ENCODE results near the gene PSMB7. TPM values are rescaled to one million over a fixed set of nuclear protein-coding genes. Genes with fewer than 3 reads are reported as not detected.

Gene PSMB7
- polyA plus RNA-seq, 3 donors from 2014 or later = 167 to 256 (median 186) TPM

DNA sequence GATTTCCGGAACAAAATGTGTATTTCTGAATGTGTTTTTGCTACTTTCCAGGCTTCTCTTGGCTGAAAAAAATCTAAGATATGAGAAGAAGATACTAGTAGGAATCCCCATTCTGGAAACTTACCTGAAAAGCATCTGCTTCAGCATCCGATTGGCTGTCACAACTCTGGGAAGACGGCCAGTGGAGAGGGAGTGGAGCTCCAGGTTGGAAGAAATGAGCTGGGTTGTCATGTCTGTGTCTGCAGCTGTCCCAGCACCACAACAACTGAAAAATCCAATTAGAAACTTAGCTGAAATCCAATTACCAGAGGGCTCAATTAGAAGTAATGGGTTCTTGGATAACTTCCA, 3.0 kb downstream of the PSMB7 start:
- Mint-ChIP-seq H3K27me3 (ENCODE audit: low read depth in 3 of 3) (peaks cover 0 to 3% (median 2%) of the 10 kb centered on the region in 3 donors), H3K27ac (no peak overlapping the region), H3K9me3 (peaks cover 0 to 2% (median 0%) of the 10 kb centered on the region in 6 donors), H3K36me3 (peaks cover 10 to 48% (median 24%) of the 10 kb centered on the region in 3 donors), H3K4me1 (peaks cover 29 to 74% of the 10 kb centered on the region in 2 donors), H3K4me3 (no peak overlapping the region)
- DNase-seq = no peak

DNA sequence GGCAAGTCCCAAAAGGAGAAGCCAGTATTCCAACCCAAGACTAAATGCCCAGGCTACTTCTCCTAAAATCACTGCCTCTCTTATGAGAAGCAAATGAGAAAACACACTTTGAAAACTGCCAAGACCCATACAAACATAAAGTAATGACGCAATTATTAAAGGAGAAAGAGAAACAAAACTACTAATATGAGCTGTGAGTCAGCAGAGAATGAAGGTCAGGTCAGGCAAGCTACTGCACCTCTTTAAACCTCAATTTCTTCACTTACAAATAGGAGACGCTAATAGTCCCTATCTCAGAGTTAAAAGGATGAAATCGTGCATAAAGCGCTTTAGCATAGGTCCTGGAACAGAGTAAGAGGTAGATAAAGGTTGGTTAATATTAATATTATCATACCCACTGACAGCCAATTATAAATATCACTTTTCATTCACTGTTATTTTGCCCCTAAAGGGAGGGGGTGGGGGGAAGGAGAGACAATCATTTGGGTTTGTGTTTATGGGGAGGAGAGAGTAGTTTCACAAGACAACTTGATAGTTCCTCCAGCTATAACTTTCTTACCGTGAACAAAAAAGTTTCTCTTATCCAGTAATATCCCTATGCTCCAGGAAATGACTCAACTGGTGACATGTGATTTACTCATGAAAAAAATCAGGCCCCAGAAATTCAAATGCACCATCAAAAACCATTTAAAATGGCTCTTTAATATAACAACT, 3.6 kb downstream of the PSMB7 start:
- H3K4me1 Mint-ChIP-seq = peaks cover 29 to 79% of the 10 kb centered on the region in 2 donors

DNA sequence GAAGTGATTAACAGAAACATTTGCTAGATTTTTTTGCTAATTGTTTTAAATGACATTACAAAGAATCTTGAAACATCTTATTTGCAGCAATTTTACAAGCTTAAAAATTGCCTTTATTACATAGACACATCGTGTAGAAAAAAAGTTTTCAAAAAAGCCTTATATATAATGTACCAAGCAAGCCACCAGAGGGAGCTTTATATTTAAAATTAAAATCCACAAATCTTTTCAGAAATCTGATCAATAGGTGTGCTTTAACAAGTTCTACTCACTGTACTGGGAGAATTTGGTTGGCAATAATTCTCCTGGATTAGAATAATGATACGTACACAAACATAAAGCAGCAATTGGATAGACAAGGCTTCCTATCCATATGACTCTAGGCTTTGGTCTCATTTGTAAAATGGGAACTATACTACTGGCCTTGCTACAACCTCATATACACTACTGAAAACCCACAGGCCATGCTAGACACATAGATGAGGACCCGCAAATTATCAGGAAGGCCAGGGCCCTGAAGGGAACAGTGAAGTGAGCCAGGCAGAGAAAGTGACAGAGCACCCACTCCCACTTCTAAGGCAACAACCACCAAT, 4.8 kb downstream of the PSMB7 start:
- peaks cover 13 to 51% (median 29%) of the 10 kb centered on the region in 3 donors for H3K36me3 Mint-ChIP-seq
- no peak overlapping the region for H3K27ac Mint-ChIP-seq
- H3K4me3 Mint-ChIP-seq = no peak overlapping the region

More for the DNA sequence above, 3.6 kb downstream of the PSMB7 start:
- Mint-ChIP-seq H3K36me3 (peaks cover 10 to 48% (median 25%) of the 10 kb centered on the region in 3 donors), H3K4me3 (no peak overlapping the region), H3K27ac (no peak overlapping the region), H3K27me3 (ENCODE audit: low read depth in 3 of 3) (peaks cover 0 to 3% (median 2%) of the 10 kb centered on the region in 3 donors), H3K9me3 (peaks cover 0 to 2% (median 0%) of the 10 kb centered on the region in 6 donors)
- DNase-seq = no peak

DNA sequence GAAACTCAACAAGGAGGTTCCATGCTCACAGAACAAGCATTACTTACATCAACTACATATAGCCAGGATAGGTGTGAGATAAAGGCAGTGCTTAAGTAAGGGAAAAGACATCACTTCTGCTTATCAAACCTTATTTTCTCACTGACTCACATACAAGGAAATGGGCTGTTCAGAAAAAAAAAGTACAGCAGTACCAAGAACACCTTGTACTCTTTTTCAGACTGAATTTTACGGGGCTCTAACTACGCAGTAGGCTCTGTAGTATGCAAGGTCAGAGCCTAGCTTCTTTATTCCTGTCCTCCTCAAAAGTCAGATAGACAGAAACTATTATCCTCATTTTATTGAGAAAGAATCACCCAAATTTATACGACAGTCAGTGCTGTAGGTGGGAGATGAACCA, 5.8 kb downstream of the PSMB7 start:
- Mint-ChIP-seq H3K4me1 (peaks cover 16 to 72% of the 10 kb centered on the region in 2 donors), H3K36me3 (peaks cover 13 to 56% (median 29%) of the 10 kb centered on the region in 3 donors)

More for the DNA sequence above, 4.8 kb downstream of the PSMB7 start:
- Mint-ChIP-seq H3K4me1 (peaks cover 26 to 82% of the 10 kb centered on the region in 2 donors), H3K9me3 (peaks cover 0 to 2% (median 0%) of the 10 kb centered on the region in 6 donors), H3K27me3 (ENCODE audit: low read depth in 3 of 3) (peaks cover 0 to 2% (median 1%) of the 10 kb centered on the region in 3 donors)
- no peak for DNase-seq

DNA sequence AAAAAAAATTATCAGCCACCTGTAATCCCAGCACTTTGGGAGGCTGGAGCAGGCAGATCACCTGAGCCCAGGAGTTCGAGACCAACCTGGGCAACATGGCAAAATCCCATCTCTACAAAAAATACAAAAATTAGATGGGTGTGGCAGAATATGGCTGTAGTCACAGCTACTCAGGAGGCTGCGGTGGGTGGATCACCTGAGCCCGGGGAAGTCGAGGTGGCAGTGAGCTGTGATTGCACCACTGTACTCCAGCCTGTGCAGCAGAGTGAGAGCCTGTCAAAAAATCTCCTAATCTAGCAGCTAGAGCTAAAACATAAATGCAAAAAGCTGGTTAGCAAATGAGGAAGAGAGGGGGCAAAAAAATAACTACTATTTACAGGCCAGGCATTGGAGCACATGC, 12.0 kb downstream of the PSMB7 start:
- Mint-ChIP-seq H3K27ac (no peak overlapping the region), H3K4me1 (peaks cover 12 to 47% of the 10 kb centered on the region in 2 donors), H3K4me3 (no peak overlapping the region), H3K36me3 (peaks cover 14 to 36% (median 16%) of the 10 kb centered on the region in 3 donors), H3K9me3 (no peaks in the 10 kb centered on the region), H3K27me3 (ENCODE audit: low read depth in 3 of 3) (peaks cover 0 to 2% (median 2%) of the 10 kb centered on the region in 3 donors)
- no peak for DNase-seq

More for the DNA sequence above, 5.8 kb downstream of the PSMB7 start:
- H3K27me3 Mint-ChIP-seq (ENCODE audit: low read depth in 3 of 3) = peaks cover 0 to 2% (median 0%) of the 10 kb centered on the region in 3 donors
- peaks cover 0 to 2% (median 0%) of the 10 kb centered on the region in 6 donors for H3K9me3 Mint-ChIP-seq
- DNase-seq = no peak
- H3K27ac Mint-ChIP-seq = no peak overlapping the region
- no peak overlapping the region for H3K4me3 Mint-ChIP-seq

DNA sequence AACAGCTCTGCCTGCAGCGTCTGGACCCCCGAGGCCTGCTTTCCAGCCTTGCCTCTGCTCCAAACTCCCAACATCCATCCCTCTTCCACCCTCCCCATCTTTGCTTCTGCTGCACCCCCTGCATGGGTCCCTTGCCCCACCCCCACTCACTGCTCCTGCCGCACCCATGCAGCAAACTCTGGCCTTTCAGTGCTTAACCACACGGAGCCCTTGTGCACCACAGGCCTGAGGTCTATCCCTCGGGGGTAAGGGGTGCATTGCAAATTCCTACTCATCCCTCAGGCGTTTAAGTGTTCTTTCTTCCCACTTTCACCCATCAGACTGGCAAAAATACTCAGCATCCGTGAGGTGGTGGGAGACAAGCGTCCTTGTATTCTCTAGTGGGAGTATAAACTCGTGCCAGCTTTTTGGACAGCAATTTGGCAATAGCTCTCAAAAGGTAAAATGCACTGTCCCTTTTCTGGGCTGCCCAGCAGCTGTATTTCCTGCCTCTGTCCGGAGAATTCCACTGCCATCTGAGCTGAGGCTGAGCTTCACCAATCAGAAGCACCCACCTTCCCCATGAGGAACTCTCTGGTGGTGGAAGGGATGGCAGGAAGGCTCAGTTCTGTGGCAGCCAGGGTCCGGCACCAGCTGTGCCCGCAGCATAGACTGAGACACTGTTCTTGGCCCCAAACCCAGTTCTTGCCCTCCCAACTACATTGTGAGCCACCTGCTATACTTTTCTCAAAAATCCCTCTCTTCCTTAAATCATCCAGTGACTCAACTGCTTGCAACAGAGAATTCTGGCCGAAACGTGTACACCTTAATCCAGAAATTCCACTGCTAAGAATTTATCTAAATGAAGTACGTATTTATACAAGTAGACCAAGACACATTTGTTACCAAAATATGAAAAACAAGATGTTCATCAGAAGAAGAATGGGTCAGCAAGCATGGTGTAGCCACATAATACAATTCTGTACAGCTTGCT, 15.0 kb downstream of the PSMB7 start:
- peaks cover 6 to 31% (median 7%) of the 10 kb centered on the region in 3 donors for H3K36me3 Mint-ChIP-seq
- DNase-seq = no peak
- peaks cover 0 to 2% (median 0%) of the 10 kb centered on the region in 3 donors for H3K27me3 Mint-ChIP-seq (ENCODE audit: low read depth in 3 of 3)
- no peak overlapping the region for H3K4me3 Mint-ChIP-seq
- H3K9me3 Mint-ChIP-seq = no peaks in the 10 kb centered on the region
- H3K4me1 Mint-ChIP-seq = peaks cover 12 to 39% of the 10 kb centered on the region in 2 donors
- peak overlapping the region in 1 of 6 donors; percentile 24 for H3K27ac Mint-ChIP-seq

DNA sequence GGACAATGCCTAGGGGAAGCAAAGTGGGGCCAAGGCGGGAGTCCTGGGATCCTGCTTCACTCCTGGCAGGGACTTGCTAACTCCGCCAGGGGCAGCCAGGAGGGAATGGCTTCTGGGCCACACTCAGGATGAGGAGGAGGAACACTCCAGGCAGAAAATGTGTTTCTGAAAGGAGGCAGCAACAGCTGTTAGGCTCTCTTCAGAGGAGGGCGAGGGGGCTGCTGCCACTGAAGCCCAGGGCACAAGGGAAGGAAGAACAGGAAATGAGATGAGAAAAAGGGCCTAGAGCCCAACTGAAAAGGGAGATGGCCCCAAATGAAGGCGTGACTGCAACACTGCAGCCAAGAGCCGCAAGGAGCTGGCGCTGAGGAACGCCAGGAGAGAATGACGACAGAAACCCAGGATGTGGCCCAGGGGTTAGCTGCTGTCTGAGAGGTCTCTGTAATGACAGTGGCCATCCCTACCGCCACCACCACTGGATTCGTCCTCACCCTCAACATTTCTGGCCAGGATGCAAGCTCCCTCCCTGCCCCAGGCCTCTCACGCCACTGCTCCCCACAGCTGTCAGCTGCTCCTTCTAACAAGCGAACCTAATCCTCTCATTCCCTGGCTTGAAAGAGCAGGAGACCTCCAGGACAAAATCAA, 15.8 kb downstream of the PSMB7 start:
- H3K27me3 Mint-ChIP-seq (ENCODE audit: low read depth in 3 of 3) = peaks cover 0 to 2% (median 0%) of the 10 kb centered on the region in 3 donors
- H3K4me3 Mint-ChIP-seq = peak overlapping the region in 1 of 5 donors; percentile 13
- H3K9me3 Mint-ChIP-seq = no peaks in the 10 kb centered on the region
- H3K36me3 Mint-ChIP-seq = peaks cover 6 to 27% (median 7%) of the 10 kb centered on the region in 3 donors
- DNase-seq = no peak
- H3K27ac Mint-ChIP-seq = no peak overlapping the region
- peaks cover 19 to 48% of the 10 kb centered on the region in 2 donors for H3K4me1 Mint-ChIP-seq

DNA sequence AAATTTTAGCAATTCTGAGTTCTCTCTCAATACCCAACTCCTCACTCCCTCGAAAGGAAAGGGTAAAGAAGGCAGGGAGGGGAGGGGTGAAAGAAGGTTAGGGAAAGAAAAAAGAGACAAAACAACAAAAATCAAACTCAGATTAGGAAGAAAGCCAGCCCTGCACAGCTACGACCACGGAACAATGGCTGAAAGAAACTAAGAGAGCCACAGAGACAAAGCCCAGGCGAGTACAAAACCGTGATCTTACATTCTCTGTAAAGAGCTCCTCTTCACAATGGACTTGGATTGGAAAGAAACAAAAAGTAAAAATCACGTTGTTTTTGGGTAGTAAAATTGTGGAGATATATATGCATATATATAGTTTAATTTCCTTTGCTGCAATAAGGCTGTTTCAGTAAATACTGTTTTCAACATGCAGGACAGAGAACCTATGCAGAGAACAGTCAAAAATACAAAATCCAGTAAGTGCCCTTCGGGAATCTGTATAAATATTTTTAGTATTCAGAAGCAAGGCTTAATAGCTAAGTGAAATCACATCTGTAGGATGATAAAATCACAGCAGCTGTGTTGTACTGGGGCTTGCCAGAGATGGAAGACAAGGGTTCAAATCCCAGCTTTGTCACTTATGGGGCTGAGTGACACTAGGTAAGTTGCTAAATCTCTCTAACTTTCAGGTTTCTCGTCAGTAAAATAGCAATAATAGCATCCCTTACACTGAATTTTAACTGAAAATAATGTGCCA, 16.9 kb downstream of the PSMB7 start:
- Mint-ChIP-seq H3K4me1 (peaks cover 24 to 58% of the 10 kb centered on the region in 2 donors), H3K4me3 (no peak overlapping the region), H3K27ac (no peak overlapping the region), H3K27me3 (ENCODE audit: low read depth in 3 of 3) (peaks cover 0 to 2% (median 0%) of the 10 kb centered on the region in 3 donors), H3K36me3 (peaks cover 0 to 20% (median 7%) of the 10 kb centered on the region in 3 donors), H3K9me3 (no peaks in the 10 kb centered on the region)
- DNase-seq = no peak

DNA sequence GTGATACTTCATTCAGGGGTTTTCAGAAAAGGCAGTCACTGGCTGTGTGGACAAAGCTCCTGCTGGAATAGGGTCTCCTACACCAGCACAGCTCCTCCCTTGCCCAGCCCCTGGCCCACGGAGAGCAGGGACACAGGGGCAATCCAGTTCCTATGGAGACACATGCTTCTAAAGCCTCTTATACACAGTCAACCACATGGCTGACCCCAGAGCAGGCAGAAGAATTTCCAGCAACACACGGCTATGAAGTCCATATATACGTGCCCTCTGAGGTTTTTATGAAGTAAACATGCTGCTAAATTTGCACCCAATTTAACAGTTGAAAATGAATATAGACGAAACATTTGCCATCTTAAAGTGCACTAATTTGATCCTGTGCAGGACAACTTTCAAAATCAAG, 19.4 kb downstream of the PSMB7 start:
- no peak for DNase-seq
- Mint-ChIP-seq H3K36me3 (peaks cover 0 to 8% (median 0%) of the 10 kb centered on the region in 3 donors), H3K4me3 (no peak overlapping the region), H3K27ac (no peak overlapping the region), H3K4me1 (peaks cover 23 to 62% of the 10 kb centered on the region in 2 donors), H3K27me3 (ENCODE audit: low read depth in 3 of 3) (peaks cover 0 to 2% (median 0%) of the 10 kb centered on the region in 3 donors), H3K9me3 (no peaks in the 10 kb centered on the region)

DNA sequence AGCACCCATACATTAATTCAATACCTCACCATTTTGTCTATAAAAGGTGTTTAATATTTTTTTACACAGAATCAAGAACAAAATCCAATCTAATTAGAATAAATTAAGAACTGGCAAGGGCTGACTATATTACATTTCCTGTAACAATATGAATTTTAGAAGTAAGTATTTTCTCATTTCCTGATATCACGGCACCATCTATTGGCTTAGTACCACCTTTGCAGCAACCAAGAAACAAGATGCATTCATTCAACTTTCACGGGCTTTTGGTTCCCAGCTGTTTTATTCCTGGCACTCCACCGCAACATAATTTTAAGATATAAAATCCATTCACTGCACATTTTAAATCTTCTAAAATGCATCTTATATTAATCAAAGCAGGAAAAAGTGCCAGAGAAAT, 20.6 kb downstream of the PSMB7 start:
- H3K27me3 Mint-ChIP-seq (ENCODE audit: low read depth in 3 of 3) = no peaks in the 10 kb centered on the region
- H3K27ac Mint-ChIP-seq = peak overlapping the region in 2 of 6 donors; percentile 10 to 55
- H3K36me3 Mint-ChIP-seq = peaks cover 0 to 3% (median 0%) of the 10 kb centered on the region in 3 donors
- H3K4me1 Mint-ChIP-seq = peaks cover 22 to 69% of the 10 kb centered on the region in 2 donors
- no peak for DNase-seq
- H3K4me3 Mint-ChIP-seq = no peak overlapping the region
- H3K9me3 Mint-ChIP-seq = no peaks in the 10 kb centered on the region

DNA sequence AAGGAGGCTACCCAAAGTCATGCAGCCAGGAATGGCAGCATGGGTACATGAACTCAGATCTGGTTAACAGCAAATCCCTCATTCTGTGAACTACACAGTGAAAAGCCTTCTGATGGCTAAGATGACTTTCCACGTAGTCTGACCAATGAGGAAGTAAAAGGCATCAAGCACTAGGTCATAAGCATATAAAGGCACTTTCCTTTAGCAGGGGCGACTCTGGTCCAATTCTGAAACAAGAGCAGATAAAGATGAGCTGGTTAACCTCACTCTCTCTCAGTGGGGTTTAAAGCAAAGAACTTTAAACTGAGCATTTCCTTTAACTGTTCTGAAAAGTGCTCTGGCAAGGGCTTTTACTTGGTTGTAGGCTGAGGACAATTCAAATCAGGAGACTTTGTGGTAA, 21.1 kb downstream of the PSMB7 start:
- Mint-ChIP-seq H3K4me3 (no peak overlapping the region), H3K4me1 (peaks cover 24 to 70% of the 10 kb centered on the region in 2 donors), H3K36me3 (peaks cover 0 to 3% (median 0%) of the 10 kb centered on the region in 3 donors), H3K27me3 (ENCODE audit: low read depth in 3 of 3) (no peaks in the 10 kb centered on the region), H3K9me3 (no peaks in the 10 kb centered on the region), H3K27ac (peak overlapping the region in 3 of 6 donors; percentile 10 to 55 (median 30))
- DNase-seq = no peak

DNA sequence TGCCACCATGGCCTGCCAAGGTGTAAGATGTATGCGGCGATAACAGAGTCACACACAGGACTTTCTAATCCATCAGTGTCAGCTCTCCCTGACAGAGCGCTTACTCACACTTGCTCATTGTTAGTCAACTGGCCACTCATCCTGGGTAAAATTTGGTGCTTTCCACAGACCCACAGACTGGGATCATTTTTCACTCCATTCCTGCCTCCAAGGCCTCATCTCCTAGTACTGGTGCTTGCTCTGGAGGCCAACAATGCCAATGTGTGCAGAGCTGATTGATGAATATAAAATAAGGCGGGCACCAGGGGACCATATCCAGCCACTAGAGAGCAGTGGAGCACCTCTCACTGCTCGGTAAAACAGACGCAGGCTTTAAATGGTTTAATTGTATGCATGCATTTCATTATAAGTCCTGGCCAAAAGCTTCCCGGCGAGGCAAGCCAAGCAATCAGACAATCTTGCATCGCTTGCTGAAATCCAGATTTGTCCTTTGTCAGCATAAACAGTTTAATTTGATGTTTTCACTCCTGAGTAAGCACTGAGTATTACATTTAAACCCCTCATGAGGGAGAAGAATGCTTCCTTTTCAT, 22.3 kb downstream of the PSMB7 start:
- H3K4me3 Mint-ChIP-seq = no peak overlapping the region
- no peak overlapping the region for H3K27ac Mint-ChIP-seq
- H3K27me3 Mint-ChIP-seq (ENCODE audit: low read depth in 3 of 3) = no peaks in the 10 kb centered on the region
- no peaks in the 10 kb centered on the region for H3K9me3 Mint-ChIP-seq
- DNase-seq = no peak
- peaks cover 31 to 73% of the 10 kb centered on the region in 2 donors for H3K4me1 Mint-ChIP-seq
- no peaks in the 10 kb centered on the region for H3K36me3 Mint-ChIP-seq
